ENCODE measurements around the gene TANGO2.

TANGO2 gene

DNA sequence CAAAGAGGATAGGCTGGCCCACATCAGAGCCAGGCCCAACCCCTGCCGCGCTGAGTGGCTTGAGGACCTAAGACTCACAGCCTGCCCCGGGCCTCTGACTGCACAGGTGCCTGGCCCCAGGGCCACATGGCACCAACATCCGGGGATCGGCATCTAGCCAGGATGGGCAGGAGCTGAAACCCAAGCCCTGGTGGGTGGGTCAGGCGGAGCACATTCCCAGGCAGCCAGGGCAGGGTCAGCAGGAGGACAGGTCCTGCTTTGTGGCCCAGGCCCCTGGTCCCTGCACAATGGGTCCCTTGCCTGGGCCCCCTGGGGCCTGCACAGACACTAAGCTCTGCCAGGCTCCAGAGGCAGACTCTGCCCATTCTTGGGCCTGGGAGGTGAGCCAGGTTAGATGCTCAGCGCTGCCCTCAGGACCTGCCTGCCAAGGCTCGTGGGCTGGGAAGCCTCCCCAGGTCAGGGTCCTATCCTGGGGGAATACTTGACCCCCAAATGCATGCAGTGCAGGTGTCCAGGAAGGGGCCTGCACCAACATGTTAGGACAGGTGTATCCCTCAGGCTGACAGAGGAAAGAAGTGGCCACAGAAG lies 37.8 kb upstream of the TANGO2 start:
- in situ Hi-C loops (cut with MboI; ENCODE audit: low sequenced_read_pairs), result no loop called here

- in situ Hi-C loops (cut with MboI; ENCODE audit: low sequenced_read_pairs), result no loop called here
Measured at GRCh38 chr22:19983741-19984140, 37.2 kb upstream of the TANGO2 start.

DNA sequence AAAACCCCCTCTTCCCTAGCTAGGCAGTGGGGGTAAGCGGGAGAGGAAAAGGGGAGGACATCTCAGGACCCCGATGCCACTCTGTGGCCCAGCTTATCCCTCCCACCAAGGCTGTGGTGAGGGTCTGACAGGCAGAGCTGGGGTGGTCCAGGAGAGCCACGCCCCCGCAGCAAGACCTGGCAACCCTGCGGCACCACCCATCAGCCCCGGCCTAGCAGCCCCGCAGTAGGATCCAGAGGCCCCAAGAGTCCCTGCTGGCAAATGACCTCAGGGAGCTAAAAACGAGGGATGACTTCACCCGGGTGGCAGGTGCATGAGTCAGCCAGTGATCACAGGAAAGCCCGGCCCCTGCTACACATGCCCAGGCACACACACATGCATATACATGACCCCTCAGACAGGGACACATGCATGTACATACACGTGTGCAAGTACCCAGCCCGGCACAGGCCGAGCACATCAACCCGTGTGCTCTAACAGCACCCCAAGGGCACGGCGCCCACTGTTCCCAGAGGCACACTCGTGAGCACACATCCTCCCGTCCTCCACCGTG lies 36.6 kb upstream of the TANGO2 start:
- in situ Hi-C loops (cut with MboI; ENCODE audit: low sequenced_read_pairs), result no loop called here

DNA sequence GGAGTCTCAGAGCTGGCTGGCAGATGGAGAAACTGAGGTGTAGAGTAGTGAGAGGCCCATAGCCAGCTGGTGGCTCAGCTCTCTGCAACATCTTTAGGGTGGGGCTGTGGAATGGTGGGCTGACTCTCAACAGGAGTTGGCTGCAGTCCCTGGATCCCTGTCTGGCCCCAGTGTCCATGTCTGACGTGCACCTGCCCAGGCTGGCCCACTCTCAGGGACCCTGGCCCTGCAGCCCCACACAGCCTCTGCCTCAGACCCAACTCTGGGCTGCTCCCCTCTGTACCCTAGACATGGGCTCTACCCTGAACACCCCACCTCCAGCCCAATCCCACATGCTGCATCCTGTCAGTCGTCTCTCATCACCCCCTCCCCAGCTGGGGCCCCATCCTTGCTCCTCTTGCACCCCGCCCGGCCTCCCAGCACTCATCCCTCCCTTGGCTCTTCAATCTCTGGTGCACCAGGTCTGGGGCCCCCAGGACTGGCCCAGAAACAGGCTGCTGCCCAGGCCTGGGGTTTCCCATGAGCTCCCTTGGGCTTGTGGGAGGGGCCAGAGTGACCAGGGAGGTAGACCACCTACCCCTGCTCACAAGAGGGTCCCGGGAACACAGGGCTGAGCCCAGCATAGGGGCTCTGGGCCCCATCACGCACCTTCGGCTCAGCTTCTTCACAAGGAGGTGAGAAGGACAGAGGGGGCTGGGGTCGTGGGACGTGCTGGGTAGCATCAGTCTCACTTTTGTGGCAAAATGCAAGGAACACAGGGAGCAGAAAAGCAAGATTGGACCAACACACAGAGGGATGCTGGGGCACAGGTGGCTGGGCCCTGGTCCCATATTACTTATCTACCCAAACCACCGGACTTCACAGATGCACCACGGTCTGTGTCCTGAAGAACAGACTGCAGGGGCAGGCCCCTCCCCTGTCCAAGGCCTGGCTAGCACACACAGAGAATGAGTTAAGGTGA lies 35.8 kb upstream of the TANGO2 start:
- in situ Hi-C loops (cut with MboI; ENCODE audit: low sequenced_read_pairs), result no loop called here

- in situ Hi-C loops (cut with MboI; ENCODE audit: low sequenced_read_pairs), result no loop called here
Measured at GRCh38 chr22:19986011-19986409, 34.9 kb upstream of the TANGO2 start.

GRCh38 chr22:19986410-19987341 lies 34.2 kb upstream of the TANGO2 start:
- in situ Hi-C loops (cut with MboI; ENCODE audit: low sequenced_read_pairs), result no loop called here

DNA sequence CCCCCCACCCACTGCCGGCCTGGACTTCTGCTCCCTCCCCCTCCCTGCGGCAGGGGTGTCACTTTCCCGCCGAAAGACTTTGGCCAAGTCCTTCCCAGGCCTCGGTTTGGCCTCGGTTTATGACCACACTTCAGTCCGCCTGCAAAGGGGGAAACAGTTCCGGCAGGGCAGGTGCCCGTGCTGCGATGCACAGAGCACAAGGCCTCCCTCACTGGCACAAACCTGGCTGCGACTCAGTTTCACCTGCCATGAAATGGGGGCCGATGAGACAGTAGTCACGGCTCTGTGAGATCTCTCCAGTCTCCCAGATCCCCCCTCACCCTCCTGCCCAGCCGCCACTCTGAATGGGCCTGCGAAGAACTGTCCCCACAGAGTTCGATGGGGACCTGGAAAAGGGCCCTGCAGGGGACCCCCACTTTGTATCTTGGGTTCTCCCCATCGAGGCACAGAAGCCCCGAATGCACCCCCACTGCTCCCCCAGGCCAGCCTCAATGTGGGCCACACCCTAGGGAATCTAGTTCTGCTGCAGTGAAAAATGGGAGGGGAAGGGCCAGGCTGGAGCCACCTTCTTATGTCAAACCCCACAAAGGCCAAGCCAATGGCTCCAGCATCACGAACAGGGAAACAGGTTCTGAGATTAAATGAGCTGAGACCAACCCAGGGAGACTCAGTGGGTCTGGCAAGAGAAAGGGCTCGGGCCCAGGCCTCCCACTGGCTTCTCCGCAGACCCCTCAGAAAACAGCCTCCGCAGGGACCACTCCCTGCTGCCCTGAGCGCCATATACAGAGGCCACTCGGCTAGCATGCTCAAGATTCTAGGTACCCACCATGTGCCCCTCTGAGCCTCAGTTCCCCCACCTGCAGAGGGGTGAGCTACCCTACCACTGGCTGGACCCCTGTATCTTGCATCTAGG lies 33.3 kb upstream of the TANGO2 start:
- in situ Hi-C loops (cut with MboI; ENCODE audit: low sequenced_read_pairs), result no loop called here

DNA sequence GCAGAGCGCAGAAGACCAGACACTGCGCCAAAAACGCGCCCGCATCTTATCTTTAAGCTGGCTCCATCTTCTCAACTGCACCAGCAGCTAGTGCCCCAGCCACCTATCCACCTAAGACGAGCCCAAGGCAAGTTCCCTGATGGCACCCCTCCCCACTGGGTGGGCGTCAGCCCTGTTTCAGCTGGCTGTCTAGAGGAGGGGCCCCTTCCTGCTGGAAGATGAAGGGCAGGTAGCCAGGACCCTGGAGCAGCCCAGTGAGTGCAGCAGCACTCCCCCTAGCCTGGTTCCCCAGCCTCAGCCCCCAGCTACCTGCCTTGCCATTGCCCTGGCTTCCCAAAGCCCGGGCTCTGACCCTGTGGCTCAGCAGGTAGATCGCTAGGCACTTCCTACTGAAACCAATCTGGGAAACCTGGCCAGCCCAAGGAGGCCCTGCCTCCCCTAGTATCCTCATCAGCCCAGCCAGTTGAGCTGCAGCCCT lies 32.5 kb upstream of the TANGO2 start:
- in situ Hi-C loops (cut with MboI; ENCODE audit: low sequenced_read_pairs), result no loop called here

DNA sequence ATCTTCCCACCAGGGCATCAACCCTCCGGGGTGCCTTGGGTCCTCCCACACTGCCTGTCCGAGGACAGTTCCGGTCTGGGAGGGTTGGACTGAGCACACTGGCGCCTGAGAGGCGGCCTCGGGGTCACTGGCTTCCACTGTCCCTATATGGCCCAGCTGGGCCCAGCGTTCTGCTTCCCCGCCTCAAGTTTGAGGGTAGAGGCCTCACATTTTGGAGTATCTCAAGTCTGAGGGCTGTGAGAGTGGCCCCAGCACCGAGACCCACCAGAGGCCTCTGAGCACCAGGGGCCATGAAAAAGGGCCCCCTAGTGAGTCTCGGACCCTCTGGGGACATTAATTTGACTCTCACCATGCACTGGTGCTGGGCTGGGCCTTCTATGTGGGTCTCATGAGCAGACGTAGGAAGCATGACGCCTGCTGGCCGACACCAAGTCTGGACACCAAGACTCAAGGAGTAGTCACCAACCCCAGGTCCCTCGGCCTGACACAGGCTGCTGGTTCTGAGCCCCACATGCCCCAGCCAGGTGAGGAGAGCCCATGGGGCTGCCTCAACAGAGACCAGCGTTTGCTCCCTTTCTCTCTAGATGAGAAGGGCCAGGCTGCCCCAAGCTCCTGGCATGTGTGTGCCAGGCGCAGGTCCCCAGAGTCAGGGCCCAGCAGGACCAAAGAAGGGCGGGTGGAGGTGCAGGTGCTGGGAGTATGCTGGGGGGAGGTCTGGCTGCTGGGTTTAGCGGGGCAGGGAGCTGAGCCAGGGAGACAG lies 31.8 kb upstream of the TANGO2 start:
- in situ Hi-C loops (cut with MboI; ENCODE audit: low sequenced_read_pairs), result no loop called here

- in situ Hi-C loops (cut with MboI; ENCODE audit: low sequenced_read_pairs), result no loop called here
Measured at GRCh38 chr22:19989725-19990067, 31.2 kb upstream of the TANGO2 start.

DNA sequence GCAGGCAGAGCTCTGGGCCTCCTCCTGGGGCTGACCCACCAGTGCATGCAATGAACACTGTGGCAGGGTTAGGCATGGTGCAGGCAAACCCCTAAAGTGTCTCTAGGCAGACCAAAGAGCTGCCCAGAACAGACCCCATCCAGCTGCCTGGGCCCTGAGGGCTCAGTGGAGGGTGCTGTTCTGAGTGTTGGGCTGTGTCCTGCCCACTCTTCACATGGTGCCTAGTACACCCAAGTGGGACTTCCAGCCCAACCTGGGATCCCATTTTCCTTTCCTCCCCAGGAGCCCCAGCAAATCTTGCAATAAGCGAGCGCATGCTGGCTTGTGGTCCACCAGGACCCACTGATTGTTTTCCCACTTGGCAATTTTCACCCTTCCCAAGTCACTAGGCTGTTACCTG lies 30.7 kb upstream of the TANGO2 start:
- in situ Hi-C loops (cut with MboI; ENCODE audit: low sequenced_read_pairs), result no loop called here

- in situ Hi-C loops (cut with MboI; ENCODE audit: low sequenced_read_pairs), result no loop called here
Measured at GRCh38 chr22:19990609-19991394, 30.1 kb upstream of the TANGO2 start.

DNA sequence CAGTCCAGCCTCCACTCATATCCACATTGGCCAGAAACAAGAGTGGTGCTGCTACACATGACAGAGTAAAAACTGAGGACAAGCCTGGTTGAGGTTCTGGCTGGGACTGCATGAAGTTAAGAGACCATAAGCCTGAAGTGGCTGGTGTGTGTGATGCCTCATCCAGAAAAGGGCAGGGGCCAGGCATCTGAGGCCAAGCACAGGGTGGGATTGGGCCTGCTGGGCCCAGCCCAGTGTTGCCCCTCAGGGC lies 29.6 kb upstream of the TANGO2 start:
- in situ Hi-C loops (cut with MboI; ENCODE audit: low sequenced_read_pairs), result no loop called here

- in situ Hi-C loops (cut with MboI; ENCODE audit: low sequenced_read_pairs), result no loop called here
Measured at GRCh38 chr22:19991645-19992451, 29.1 kb upstream of the TANGO2 start.

- in situ Hi-C loops (cut with MboI; ENCODE audit: low sequenced_read_pairs), result no loop called here
Measured at GRCh38 chr22:19992481-19992911, 28.4 kb upstream of the TANGO2 start.

DNA sequence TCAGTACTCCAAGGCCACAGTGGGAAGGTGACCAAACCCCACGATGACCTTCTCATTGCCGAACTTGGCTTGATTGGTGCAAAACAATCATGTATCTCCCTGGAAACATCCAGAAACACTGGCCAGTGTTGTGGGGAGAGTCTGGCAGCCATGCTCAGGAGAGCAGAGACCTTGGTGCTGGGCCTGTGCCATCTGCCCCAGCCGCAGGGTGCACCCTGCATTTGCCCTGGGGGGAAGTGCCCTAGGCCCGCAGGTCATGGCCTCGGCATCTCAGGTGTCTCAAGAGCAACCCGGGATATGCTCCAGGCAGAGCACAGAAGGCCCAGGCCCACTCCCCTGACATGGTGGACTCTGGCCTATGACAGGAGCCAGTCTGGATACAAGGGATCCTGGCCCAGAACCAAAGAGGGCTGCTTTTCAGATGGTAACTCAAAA lies 28.0 kb upstream of the TANGO2 start:
- in situ Hi-C loops (cut with MboI; ENCODE audit: low sequenced_read_pairs), result no loop called here

DNA sequence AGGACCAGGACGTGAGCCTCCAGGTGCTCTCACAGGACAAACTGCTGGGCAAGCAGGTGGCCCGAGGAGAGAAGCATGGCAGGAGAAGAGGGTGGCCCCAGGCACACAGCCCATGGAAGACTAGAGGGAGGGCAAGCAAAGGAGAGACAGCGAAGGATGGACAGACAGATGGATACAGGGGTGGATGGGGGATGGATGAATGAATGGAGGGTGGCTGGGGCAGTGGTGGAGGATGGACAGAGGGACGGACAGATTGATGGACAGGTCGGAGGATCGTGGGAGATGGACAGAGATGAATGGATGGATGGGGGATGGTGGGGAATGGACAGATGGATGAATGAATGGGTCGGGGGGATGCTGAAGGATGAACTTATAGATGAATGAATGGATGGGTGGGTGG lies 27.0 kb upstream of the TANGO2 start:
- in situ Hi-C loops (cut with MboI; ENCODE audit: low sequenced_read_pairs), result no loop called here
